ENCODE measurements around the gene TRIM37.

Gene TRIM37

DNA sequence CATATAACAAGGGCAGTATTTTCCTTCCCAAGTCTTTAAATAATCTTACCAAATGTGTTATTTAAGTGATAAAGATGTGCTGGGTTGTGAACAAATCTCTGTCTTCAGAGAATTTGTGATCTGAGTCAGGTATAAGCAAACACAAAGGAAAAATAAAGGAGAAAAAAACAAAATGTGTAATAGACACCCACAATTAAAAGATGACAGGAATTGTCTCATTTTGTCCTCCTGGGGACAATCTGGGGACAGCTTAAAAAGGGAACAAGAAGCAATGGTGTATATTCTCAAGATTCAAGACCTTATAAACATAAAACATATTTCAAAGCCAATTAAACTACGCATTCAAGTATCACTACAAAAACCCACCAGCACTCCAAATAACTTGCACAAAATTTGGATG is 107.2 kb downstream of the TRIM37 start:
- H3K9me3 ChIP-seq (ENCODE audit: control insufficient read depth in 1 of 2, low read length in 2 of 2) = no peaks in the 10 kb centered on the region
- no peaks in the 10 kb centered on the region for H3K4me1 ChIP-seq (ENCODE audit: control insufficient read depth in 1 of 2, insufficient read depth in 2 of 2, low read length in 2 of 2)
- H3K36me3 ChIP-seq (ENCODE audit: control insufficient read depth in 1 of 2, insufficient read depth in 2 of 2, low read length in 2 of 2) = peaks cover 5 to 14% of the 10 kb centered on the region in 2 donors
- no peak overlapping the region for H3K27ac ChIP-seq (ENCODE audit: low read depth, low read length)
- H3K27me3 ChIP-seq (ENCODE audit: control insufficient read depth in 1 of 2, insufficient read depth in 2 of 2, low read length in 2 of 2) = no peaks in the 10 kb centered on the region
- H3K4me3 ChIP-seq (ENCODE audit: low read depth in 1 of 2, low read length in 2 of 2) = no peak overlapping the region
- no peak overlapping the region for H3K9ac ChIP-seq (ENCODE audit: low read depth in 1 of 2, low read length in 2 of 2)

DNA sequence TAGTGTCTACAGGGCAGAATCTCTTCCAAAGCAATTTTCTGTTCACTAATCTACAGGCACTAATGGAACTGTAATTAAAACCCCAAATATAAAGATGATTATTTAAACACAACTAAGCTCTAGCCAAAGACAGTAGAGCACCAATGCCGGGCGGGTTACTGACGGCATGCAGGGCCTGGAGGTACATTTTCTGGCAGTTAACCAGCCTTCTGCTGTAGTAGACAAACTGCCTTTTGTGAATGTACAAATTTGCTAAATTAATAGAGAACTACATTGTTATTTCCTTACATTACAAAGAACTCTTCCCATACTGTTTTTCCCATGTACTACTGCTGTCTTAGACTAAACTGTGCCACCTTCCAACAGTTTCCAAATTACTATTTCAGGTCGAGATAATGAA is 107.8 kb downstream of the TRIM37 start:
- no peaks in the 10 kb centered on the region for H3K9me3 ChIP-seq (ENCODE audit: control insufficient read depth in 1 of 2, low read length in 2 of 2)
- H3K36me3 ChIP-seq (ENCODE audit: control insufficient read depth in 1 of 2, insufficient read depth in 2 of 2, low read length in 2 of 2) = peaks cover 5 to 14% of the 10 kb centered on the region in 2 donors
- H3K27me3 ChIP-seq (ENCODE audit: control insufficient read depth in 1 of 2, insufficient read depth in 2 of 2, low read length in 2 of 2) = no peaks in the 10 kb centered on the region
- no peak overlapping the region for H3K9ac ChIP-seq (ENCODE audit: low read depth in 1 of 2, low read length in 2 of 2)
- no peaks in the 10 kb centered on the region for H3K4me1 ChIP-seq (ENCODE audit: control insufficient read depth in 1 of 2, insufficient read depth in 2 of 2, low read length in 2 of 2)
- H3K27ac ChIP-seq (ENCODE audit: low read depth, low read length) = no peak overlapping the region
- no peak overlapping the region for H3K4me3 ChIP-seq (ENCODE audit: low read depth in 1 of 2, low read length in 2 of 2)

DNA sequence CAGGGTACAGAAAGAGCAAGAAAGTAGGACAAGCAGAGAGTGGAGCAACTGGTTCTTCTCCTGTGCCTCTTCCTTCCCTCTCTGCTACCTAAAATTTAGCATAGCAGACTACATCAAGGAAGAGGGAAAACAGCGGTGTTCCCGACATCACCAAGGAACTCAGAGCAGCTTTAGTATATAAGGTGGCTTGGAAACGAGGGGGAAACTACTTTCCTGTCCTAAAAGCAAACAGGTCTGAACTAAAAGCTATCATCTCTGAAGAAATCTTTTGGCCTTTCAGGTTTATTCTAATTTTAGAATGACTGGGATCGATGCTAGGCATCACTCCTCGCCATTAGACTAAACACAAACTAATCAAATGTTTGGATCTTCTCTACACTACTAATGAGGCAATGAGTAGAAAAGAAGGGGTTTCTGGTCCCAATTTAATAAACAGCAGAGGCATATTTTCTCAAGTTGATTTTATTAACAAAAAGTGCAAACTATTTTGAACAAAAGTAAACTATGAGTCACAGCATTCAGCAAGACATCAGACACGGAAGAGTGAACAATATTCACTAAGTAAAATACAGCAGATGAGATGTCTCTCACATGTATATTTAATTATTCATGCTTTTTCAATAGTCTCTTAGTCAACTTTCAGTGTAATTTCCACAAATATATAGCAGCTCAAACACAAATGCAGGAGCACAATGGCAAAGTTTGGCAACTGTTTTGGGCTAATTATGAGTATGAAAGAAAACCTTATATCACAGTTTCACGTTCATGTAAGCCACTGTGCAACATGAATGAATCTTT is 108.7 kb downstream of the TRIM37 start:
- Histone ChIP-seq H3K36me3 (ENCODE audit: control insufficient read depth in 1 of 2, insufficient read depth in 2 of 2, low read length in 2 of 2) (peaks cover 5 to 13% of the 10 kb centered on the region in 2 donors), H3K27me3 (ENCODE audit: control insufficient read depth in 1 of 2, insufficient read depth in 2 of 2, low read length in 2 of 2) (no peaks in the 10 kb centered on the region), H3K9ac (ENCODE audit: low read depth in 1 of 2, low read length in 2 of 2) (no peak overlapping the region), H3K4me1 (ENCODE audit: control insufficient read depth in 1 of 2, insufficient read depth in 2 of 2, low read length in 2 of 2) (no peaks in the 10 kb centered on the region), H3K27ac (ENCODE audit: low read depth, low read length) (no peak overlapping the region), H3K4me3 (ENCODE audit: low read depth in 1 of 2, low read length in 2 of 2) (no peak overlapping the region), H3K9me3 (ENCODE audit: control insufficient read depth in 1 of 2, low read length in 2 of 2) (no peaks in the 10 kb centered on the region)

GRCh38 chr17:58996968-58997367 is 109.7 kb downstream of the TRIM37 start:
- no peak overlapping the region for H3K4me3 ChIP-seq (ENCODE audit: low read depth in 1 of 2, low read length in 2 of 2)
- H3K4me1 ChIP-seq (ENCODE audit: control insufficient read depth in 1 of 2, insufficient read depth in 2 of 2, low read length in 2 of 2) = no peaks in the 10 kb centered on the region
- peaks cover 5 to 12% of the 10 kb centered on the region in 2 donors for H3K36me3 ChIP-seq (ENCODE audit: control insufficient read depth in 1 of 2, insufficient read depth in 2 of 2, low read length in 2 of 2)
- no peak overlapping the region for H3K9ac ChIP-seq (ENCODE audit: low read depth in 1 of 2, low read length in 2 of 2)
- H3K9me3 ChIP-seq (ENCODE audit: control insufficient read depth in 1 of 2, low read length in 2 of 2) = no peaks in the 10 kb centered on the region
- no peak overlapping the region for H3K27ac ChIP-seq (ENCODE audit: low read depth, low read length)
- no peaks in the 10 kb centered on the region for H3K27me3 ChIP-seq (ENCODE audit: control insufficient read depth in 1 of 2, insufficient read depth in 2 of 2, low read length in 2 of 2)

- Histone ChIP-seq H3K27ac (ENCODE audit: low read depth, low read length) (no peak overlapping the region), H3K36me3 (ENCODE audit: control insufficient read depth in 1 of 2, insufficient read depth in 2 of 2, low read length in 2 of 2) (peaks cover 5 to 9% of the 10 kb centered on the region in 2 donors), H3K4me1 (ENCODE audit: control insufficient read depth in 1 of 2, insufficient read depth in 2 of 2, low read length in 2 of 2) (peaks cover 0 to 5% of the 10 kb centered on the region in 2 donors), H3K27me3 (ENCODE audit: control insufficient read depth in 1 of 2, insufficient read depth in 2 of 2, low read length in 2 of 2) (no peaks in the 10 kb centered on the region), H3K9ac (ENCODE audit: low read depth in 1 of 2, low read length in 2 of 2) (no peak overlapping the region), H3K9me3 (ENCODE audit: control insufficient read depth in 1 of 2, low read length in 2 of 2) (no peaks in the 10 kb centered on the region), H3K4me3 (ENCODE audit: low read depth in 1 of 2, low read length in 2 of 2) (no peak overlapping the region)
Measured at GRCh38 chr17:58995247-58995940, 111.3 kb downstream of the TRIM37 start.

- Histone ChIP-seq H3K4me1 (ENCODE audit: control insufficient read depth in 1 of 2, insufficient read depth in 2 of 2, low read length in 2 of 2) (peaks cover 0 to 5% of the 10 kb centered on the region in 2 donors), H3K27ac (ENCODE audit: low read depth, low read length) (no peak overlapping the region), H3K9me3 (ENCODE audit: control insufficient read depth in 1 of 2, low read length in 2 of 2) (no peaks in the 10 kb centered on the region), H3K4me3 (ENCODE audit: low read depth in 1 of 2, low read length in 2 of 2) (no peak overlapping the region), H3K27me3 (ENCODE audit: control insufficient read depth in 1 of 2, insufficient read depth in 2 of 2, low read length in 2 of 2) (no peaks in the 10 kb centered on the region), H3K36me3 (ENCODE audit: control insufficient read depth in 1 of 2, insufficient read depth in 2 of 2, low read length in 2 of 2) (peaks cover 0 to 9% of the 10 kb centered on the region in 2 donors), H3K9ac (ENCODE audit: low read depth in 1 of 2, low read length in 2 of 2) (no peak overlapping the region)
Measured at GRCh38 chr17:58993311-58993710, 113.4 kb downstream of the TRIM37 start.

DNA sequence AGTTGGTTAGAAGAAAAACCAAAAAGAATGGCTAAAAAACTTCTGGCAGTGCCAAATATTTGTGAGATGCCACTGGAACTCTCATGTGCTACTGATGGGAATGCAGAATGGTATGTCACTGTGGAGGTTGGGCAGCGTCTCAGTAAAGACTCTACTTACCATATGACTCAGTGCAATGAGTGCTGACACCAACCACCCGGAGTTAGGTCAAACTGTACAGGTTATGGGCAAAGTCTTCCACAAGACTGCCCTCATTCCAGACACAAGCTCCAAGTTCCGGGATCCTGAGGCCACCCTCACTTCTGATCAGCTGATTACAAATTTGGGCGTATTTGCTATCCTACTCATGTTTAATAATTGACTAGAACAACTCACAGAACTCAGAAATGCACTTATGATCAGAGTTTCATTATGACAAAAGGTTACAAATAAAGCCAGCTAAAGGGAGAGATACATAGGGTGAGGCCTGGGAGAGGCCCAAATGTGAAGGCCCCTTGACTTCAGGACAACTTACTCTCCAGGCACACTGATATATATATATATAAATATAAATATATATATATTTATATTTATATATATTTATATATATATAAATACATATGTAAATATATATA is 114.9 kb downstream of the TRIM37 start:
- no peaks in the 10 kb centered on the region for H3K9me3 ChIP-seq (ENCODE audit: control insufficient read depth in 1 of 2, low read length in 2 of 2)
- H3K4me1 ChIP-seq (ENCODE audit: control insufficient read depth in 1 of 2, insufficient read depth in 2 of 2, low read length in 2 of 2) = peaks cover 0 to 5% of the 10 kb centered on the region in 2 donors
- no peak overlapping the region for H3K9ac ChIP-seq (ENCODE audit: low read depth in 1 of 2, low read length in 2 of 2)
- no peak overlapping the region for H3K27ac ChIP-seq (ENCODE audit: low read depth, low read length)
- H3K4me3 ChIP-seq (ENCODE audit: low read depth in 1 of 2, low read length in 2 of 2) = no peak overlapping the region
- H3K27me3 ChIP-seq (ENCODE audit: control insufficient read depth in 1 of 2, insufficient read depth in 2 of 2, low read length in 2 of 2) = no peaks in the 10 kb centered on the region
- H3K36me3 ChIP-seq (ENCODE audit: control insufficient read depth in 1 of 2, insufficient read depth in 2 of 2, low read length in 2 of 2) = peaks cover 0 to 2% of the 10 kb centered on the region in 2 donors

- Histone ChIP-seq H3K27me3 (ENCODE audit: control insufficient read depth in 1 of 2, insufficient read depth in 2 of 2, low read length in 2 of 2) (no peaks in the 10 kb centered on the region), H3K9me3 (ENCODE audit: control insufficient read depth in 1 of 2, low read length in 2 of 2) (no peaks in the 10 kb centered on the region), H3K4me1 (ENCODE audit: control insufficient read depth in 1 of 2, insufficient read depth in 2 of 2, low read length in 2 of 2) (peaks cover 0 to 5% of the 10 kb centered on the region in 2 donors), H3K27ac (ENCODE audit: low read depth, low read length) (no peak overlapping the region), H3K36me3 (ENCODE audit: control insufficient read depth in 1 of 2, insufficient read depth in 2 of 2, low read length in 2 of 2) (no peaks in the 10 kb centered on the region), H3K9ac (ENCODE audit: low read depth in 1 of 2, low read length in 2 of 2) (no peak overlapping the region), H3K4me3 (ENCODE audit: low read depth in 1 of 2, low read length in 2 of 2) (no peak overlapping the region)
Measured at GRCh38 chr17:58989629-58990028, 117.1 kb downstream of the TRIM37 start.

DNA sequence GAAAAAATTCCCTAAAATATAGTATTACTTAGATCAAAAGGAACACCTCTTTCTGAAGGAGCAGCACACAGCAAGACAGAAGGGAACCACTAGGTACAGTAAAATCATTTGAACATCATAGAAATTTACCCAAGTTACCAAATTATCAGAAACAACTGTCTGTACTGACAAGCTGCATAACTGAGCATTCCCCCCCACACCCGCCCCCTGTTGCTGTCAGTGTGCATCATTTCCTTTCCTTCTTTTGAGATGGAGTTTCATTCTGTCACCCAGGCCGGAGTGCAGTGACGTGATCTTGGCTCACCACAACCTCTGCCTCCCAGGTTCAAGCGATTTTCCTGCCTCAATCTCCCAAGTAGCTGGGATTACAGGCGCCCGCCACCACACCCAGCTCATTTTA is 120.7 kb downstream of the TRIM37 start:
- Histone ChIP-seq H3K9ac (ENCODE audit: low read depth in 1 of 2, low read length in 2 of 2) (no peak overlapping the region), H3K27me3 (ENCODE audit: control insufficient read depth in 1 of 2, insufficient read depth in 2 of 2, low read length in 2 of 2) (no peaks in the 10 kb centered on the region), H3K9me3 (ENCODE audit: control insufficient read depth in 1 of 2, low read length in 2 of 2) (no peaks in the 10 kb centered on the region), H3K36me3 (ENCODE audit: control insufficient read depth in 1 of 2, insufficient read depth in 2 of 2, low read length in 2 of 2) (no peaks in the 10 kb centered on the region), H3K4me1 (ENCODE audit: control insufficient read depth in 1 of 2, insufficient read depth in 2 of 2, low read length in 2 of 2) (no peaks in the 10 kb centered on the region), H3K27ac (ENCODE audit: low read depth, low read length) (no peak overlapping the region), H3K4me3 (ENCODE audit: low read depth in 1 of 2, low read length in 2 of 2) (no peak overlapping the region)

GRCh38 chr17:58985367-58985766 is 121.3 kb downstream of the TRIM37 start:
- H3K9ac ChIP-seq (ENCODE audit: low read depth in 1 of 2, low read length in 2 of 2) = no peak overlapping the region
- no peaks in the 10 kb centered on the region for H3K36me3 ChIP-seq (ENCODE audit: control insufficient read depth in 1 of 2, insufficient read depth in 2 of 2, low read length in 2 of 2)
- H3K27ac ChIP-seq (ENCODE audit: low read depth, low read length) = no peak overlapping the region
- no peak overlapping the region for H3K4me3 ChIP-seq (ENCODE audit: low read depth in 1 of 2, low read length in 2 of 2)
- no peaks in the 10 kb centered on the region for H3K9me3 ChIP-seq (ENCODE audit: control insufficient read depth in 1 of 2, low read length in 2 of 2)
- H3K4me1 ChIP-seq (ENCODE audit: control insufficient read depth in 1 of 2, insufficient read depth in 2 of 2, low read length in 2 of 2) = no peaks in the 10 kb centered on the region
- H3K27me3 ChIP-seq (ENCODE audit: control insufficient read depth in 1 of 2, insufficient read depth in 2 of 2, low read length in 2 of 2) = no peaks in the 10 kb centered on the region

All from duodenal mucosa (tissue), 2 donors.